Nephron progenitor cell (in vitro differentiated cells): ENCODE results near the gene POLD1.

ENCODE experiments used
- DNase-seq: peaks from one replicate; pipeline ENCODE4 v3.0.0; 2021
- H3K27ac Mint-ChIP-seq: 2 replicates; pipeline ENCODE4 v1.8.0; 2021; ENCODE audit warnings: mild to moderate bottlenecking, moderate library complexity, mixed read lengths
- H3K27me3 Mint-ChIP-seq: 2 replicates; pipeline ENCODE4 v1.8.0; 2021; ENCODE audit warnings: mild to moderate bottlenecking, low read depth, mixed read lengths; ENCODE audit not compliant: poor library complexity
- H3K36me3 Mint-ChIP-seq: 2 replicates; pipeline ENCODE4 v1.8.0; 2021; ENCODE audit warnings: low read depth, mixed read lengths
- H3K4me1 Mint-ChIP-seq: 2 replicates; pipeline ENCODE4 v1.8.0; 2021; ENCODE audit warnings: mixed read lengths
- H3K4me3 Mint-ChIP-seq: 2 replicates; pipeline ENCODE4 v1.8.0; 2021; ENCODE audit warnings: mild to moderate bottlenecking, moderate library complexity, mixed read lengths
- H3K9me3 Mint-ChIP-seq: 2 replicates; pipeline ENCODE4 v1.8.0; 2021; ENCODE audit warnings: mild to moderate bottlenecking, moderate library complexity, mixed read lengths
- TF ChIP-seq, protein P1 (sequence below): fragments of 200-600 bp; sonication (generic); IDR thresholded peaks from 2 replicates; pipeline ENCODE4 v1.5.0; 2021; ENCODE audit warnings: antibody characterized with exemption

The POLD1 gene

DNA sequence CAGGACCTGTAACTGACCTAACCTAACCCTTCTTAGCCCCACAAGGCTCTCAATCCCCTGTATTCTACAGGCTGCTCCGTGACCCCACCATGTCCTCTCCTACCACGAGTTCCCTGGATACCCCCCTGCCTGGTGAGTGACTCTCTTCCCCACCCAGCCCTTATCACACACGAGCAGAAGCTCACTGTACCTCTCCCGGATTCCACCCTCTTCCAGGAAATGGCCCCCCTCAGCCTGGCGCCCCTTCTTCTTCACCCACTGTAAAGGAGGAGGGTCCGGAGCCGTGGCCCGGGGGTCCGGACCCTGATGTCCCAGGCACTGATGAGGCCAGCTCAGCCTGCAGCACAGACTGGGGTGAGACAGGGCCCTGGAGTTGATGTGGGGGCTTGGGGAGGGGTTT lies 6.6 kb upstream of the POLD1 start:
- Mint-ChIP-seq H3K4me1 (no peaks in the 10 kb centered on the region), H3K27me3 (peaks cover 5% of the 10 kb centered on the region), H3K9me3 (no peaks in the 10 kb centered on the region), H3K27ac (no peak overlapping the region), H3K36me3 (peaks cover 30% of the 10 kb centered on the region), H3K4me3 (peak overlapping the region; percentile 96)
- no peak for DNase-seq
- TF ChIP-seq, protein P1, sequence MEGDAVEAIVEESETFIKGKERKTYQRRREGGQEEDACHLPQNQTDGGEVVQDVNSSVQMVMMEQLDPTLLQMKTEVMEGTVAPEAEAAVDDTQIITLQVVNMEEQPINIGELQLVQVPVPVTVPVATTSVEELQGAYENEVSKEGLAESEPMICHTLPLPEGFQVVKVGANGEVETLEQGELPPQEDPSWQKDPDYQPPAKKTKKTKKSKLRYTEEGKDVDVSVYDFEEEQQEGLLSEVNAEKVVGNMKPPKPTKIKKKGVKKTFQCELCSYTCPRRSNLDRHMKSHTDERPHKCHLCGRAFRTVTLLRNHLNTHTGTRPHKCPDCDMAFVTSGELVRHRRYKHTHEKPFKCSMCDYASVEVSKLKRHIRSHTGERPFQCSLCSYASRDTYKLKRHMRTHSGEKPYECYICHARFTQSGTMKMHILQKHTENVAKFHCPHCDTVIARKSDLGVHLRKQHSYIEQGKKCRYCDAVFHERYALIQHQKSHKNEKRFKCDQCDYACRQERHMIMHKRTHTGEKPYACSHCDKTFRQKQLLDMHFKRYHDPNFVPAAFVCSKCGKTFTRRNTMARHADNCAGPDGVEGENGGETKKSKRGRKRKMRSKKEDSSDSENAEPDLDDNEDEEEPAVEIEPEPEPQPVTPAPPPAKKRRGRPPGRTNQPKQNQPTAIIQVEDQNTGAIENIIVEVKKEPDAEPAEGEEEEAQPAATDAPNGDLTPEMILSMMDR: no peak

DNA sequence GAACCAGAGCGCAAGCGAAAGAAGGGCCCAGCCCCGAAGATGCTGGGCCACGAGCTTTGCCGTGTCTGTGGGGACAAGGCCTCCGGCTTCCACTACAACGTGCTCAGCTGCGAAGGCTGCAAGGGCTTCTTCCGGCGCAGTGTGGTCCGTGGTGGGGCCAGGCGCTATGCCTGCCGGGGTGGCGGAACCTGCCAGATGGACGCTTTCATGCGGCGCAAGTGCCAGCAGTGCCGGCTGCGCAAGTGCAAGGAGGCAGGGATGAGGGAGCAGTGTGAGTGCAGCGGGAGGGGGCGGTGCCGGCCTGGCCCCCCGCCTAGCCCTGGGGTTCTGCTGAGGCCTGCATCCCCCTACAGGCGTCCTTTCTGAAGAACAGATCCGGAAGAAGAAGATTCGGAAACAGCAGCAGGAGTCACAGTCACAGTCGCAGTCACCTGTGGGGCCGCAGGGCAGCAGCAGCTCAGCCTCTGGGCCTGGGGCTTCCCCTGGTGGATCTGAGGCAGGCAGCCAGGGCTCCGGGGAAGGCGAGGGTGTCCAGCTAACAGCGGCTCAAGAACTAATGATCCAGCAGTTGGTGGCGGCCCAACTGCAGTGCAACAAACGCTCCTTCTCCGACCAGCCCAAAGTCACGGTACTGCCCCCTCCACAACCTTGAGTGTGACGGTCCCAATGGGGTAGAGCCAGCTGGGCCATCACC lies 5.8 kb upstream of the POLD1 start:
- TF ChIP-seq, protein P1: no peak
- peaks cover 30% of the 10 kb centered on the region for H3K36me3 Mint-ChIP-seq
- no peaks in the 10 kb centered on the region for H3K9me3 Mint-ChIP-seq
- H3K27me3 Mint-ChIP-seq: no peaks in the 10 kb centered on the region
- no peak overlapping the region for H3K4me3 Mint-ChIP-seq
- DNase-seq: no peak
- peaks cover 3% of the 10 kb centered on the region for H3K4me1 Mint-ChIP-seq
- no peak overlapping the region for H3K27ac Mint-ChIP-seq

DNA sequence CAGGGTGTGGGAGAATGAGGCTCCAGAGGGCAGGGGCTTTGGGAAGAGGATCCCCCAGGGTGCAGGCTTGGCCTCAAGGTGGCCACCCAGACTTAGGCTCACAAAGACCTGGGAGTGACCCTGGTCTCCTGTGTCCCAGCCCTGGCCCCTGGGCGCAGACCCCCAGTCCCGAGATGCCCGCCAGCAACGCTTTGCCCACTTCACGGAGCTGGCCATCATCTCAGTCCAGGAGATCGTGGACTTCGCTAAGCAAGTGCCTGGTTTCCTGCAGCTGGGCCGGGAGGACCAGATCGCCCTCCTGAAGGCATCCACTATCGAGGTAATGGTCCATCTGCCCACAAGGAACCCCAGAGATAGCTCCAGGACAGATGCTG lies 5.3 kb upstream of the POLD1 start:
- H3K27me3 Mint-ChIP-seq: no peaks in the 10 kb centered on the region
- H3K4me3 Mint-ChIP-seq: no peak overlapping the region
- TF ChIP-seq, protein P1: no peak
- no peaks in the 10 kb centered on the region for H3K9me3 Mint-ChIP-seq
- peaks cover 8% of the 10 kb centered on the region for H3K4me1 Mint-ChIP-seq
- peaks cover 30% of the 10 kb centered on the region for H3K36me3 Mint-ChIP-seq
- H3K27ac Mint-ChIP-seq: no peak overlapping the region
- no peak for DNase-seq

DNA sequence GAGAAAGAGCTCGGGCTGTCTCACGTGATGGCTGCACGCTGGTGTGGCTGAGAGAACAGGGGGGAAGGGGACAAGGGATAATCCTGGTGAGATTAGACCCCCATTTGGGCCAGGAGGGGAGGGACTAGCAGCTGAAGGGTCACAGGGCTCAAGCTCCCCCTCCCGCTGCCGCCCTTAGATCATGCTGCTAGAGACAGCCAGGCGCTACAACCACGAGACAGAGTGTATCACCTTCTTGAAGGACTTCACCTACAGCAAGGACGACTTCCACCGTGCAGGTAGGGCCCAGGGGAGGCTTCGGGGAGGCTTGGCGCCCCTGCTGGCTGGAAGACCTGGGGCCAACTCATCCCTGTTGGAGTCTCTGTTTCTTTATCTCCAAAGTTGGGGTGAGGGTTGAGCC lies 4.5 kb upstream of the POLD1 start:
- no peak overlapping the region for H3K4me3 Mint-ChIP-seq

DNA sequence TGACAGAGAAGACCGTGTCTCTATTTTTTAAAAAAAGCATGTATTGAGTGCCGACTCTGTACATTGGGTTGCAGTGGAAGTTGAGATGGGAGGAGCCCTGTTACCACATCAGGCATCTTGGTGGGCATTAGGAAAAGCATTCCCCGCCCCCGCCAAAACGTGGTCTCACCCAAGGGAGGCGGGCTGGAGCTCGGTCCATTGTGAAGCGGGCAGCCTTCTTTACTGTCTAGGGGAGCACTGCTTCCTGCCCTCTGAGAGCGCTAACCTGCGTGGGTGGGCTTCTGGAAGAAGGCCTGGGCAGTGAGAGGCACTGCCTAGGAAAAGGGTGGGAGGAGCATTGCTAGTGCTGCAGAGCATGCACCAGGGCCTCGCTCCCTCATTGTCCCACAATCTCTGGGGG lies 4.0 kb upstream of the POLD1 start:
- Mint-ChIP-seq H3K36me3 (peaks cover 36% of the 10 kb centered on the region), H3K27me3 (no peaks in the 10 kb centered on the region), H3K4me1 (peaks cover 19% of the 10 kb centered on the region), H3K9me3 (no peaks in the 10 kb centered on the region), H3K27ac (no peak overlapping the region), H3K4me3 (no peak overlapping the region)
- no peak for DNase-seq
- TF ChIP-seq, protein P1: no peak

More for the DNA sequence above, 4.5 kb upstream of the POLD1 start:
- Mint-ChIP-seq H3K27ac (no peak overlapping the region), H3K36me3 (peaks cover 31% of the 10 kb centered on the region), H3K27me3 (no peaks in the 10 kb centered on the region), H3K9me3 (no peaks in the 10 kb centered on the region), H3K4me1 (peaks cover 14% of the 10 kb centered on the region)
- TF ChIP-seq, protein P1: no peak
- DNase-seq: no peak

DNA sequence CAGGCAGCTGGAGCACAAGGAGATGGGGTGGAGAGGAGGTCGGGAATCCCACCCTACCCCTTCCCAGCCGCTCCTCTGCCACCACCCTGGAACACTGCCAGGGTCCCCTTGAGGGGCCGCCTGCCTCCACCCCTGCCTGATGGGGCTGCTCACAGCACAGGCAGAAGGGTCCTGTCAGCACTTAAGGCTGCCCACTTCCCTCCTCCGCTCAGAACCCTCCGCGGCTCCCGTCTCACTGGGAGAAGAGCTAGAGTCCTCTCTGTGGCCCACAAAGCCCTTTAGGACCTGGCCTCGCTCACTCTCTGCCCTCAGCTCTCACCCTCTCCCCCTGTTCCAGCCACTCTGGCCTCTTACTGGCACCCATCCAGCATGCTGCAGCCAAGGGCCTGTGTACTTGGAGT lies 3.4 kb upstream of the POLD1 start:
- Mint-ChIP-seq H3K27me3 (no peaks in the 10 kb centered on the region), H3K36me3 (peaks cover 39% of the 10 kb centered on the region), H3K4me1 (peaks cover 24% of the 10 kb centered on the region), H3K27ac (no peak overlapping the region), H3K9me3 (no peaks in the 10 kb centered on the region), H3K4me3 (no peak overlapping the region)
- TF ChIP-seq, protein P1: no peak
- no peak for DNase-seq
